DMS53 treated with DMSO at 0.1 percent for 48 hours (cell line): ENCODE measurements around the gene IRF2.
"Not testable (repeated sequence)": the region's sequence is repeated elsewhere in the genome, so short reads cannot be mapped to it uniquely, and the experiment has no call there.

Source experiments
- DNase-seq: peaks from one replicate; lab custom pipeline; 2025; ENCODE audit not compliant: unreplicated experiment; lab: John Stamatoyannopoulos, UW

The IRF2 gene

GRCh38 chr4:184392748-184393559, 81.4 kb downstream of the IRF2 start:
- no peak for DNase-seq

- DNase-seq = no peak
Measured at GRCh38 chr4:184392316-184392715, 82.0 kb downstream of the IRF2 start.

GRCh38 chr4:184389978-184390900, 84.1 kb downstream of the IRF2 start:
- DNase-seq = no peak

GRCh38 chr4:184388106-184388505, 86.2 kb downstream of the IRF2 start:
- no peak for DNase-seq

GRCh38 chr4:184387351-184387750, 87.0 kb downstream of the IRF2 start:
- no peak for DNase-seq

GRCh38 chr4:184386271-184386781, 88.0 kb downstream of the IRF2 start:
- no peak for DNase-seq

GRCh38 chr4:184385705-184386141, 88.6 kb downstream of the IRF2 start:
- no peak for DNase-seq

GRCh38 chr4:184384810-184385557, 89.4 kb downstream of the IRF2 start:
- DNase-seq = no peak

GRCh38 chr4:184384056-184384809, 90.1 kb downstream of the IRF2 start:
- DNase-seq = no peak

- no peak for DNase-seq
Measured at GRCh38 chr4:184383497-184384055, 90.8 kb downstream of the IRF2 start.

- DNase-seq = peak; percentile 17
Measured at GRCh38 chr4:184382189-184382846, 92.0 kb downstream of the IRF2 start.

GRCh38 chr4:184380707-184381106, 93.6 kb downstream of the IRF2 start:
- no peak for DNase-seq

- DNase-seq = not testable (repeated sequence)
Measured at GRCh38 chr4:184380214-184380613, 94.1 kb downstream of the IRF2 start.

- DNase-seq = no peak
Measured at GRCh38 chr4:184376923-184377322, 97.4 kb downstream of the IRF2 start.

- no peak for DNase-seq
Measured at GRCh38 chr4:184376126-184376838, 98.1 kb downstream of the IRF2 start.

- DNase-seq = not testable (repeated sequence)
Measured at GRCh38 chr4:184375623-184376022, 98.7 kb downstream of the IRF2 start.

GRCh38 chr4:184375027-184375426, 99.3 kb downstream of the IRF2 start:
- no peak for DNase-seq

GRCh38 chr4:184373886-184374405, 100.4 kb downstream of the IRF2 start:
- no peak for DNase-seq
